Upper lobe of left lung (tissue), 4 donors: Measurements from ENCODE around the gene UBAC1.

ENCODE experiments used
- CTCF ChIP-seq, 6 experiments: fragments of 450-650 bp in 4 of 6; fragments of 200-600 bp in 2 of 6; sonication (generic) in 2 of 6; IDR thresholded peaks; one replicate each; pipeline ENCODE4 v1.5.1; 2016 to 2019; ENCODE audit warnings: antibody characterized with exemption in 6 of 6
- EP300 ChIP-seq, 4 donors: sonication (generic); formaldehyde crosslinking; IDR thresholded peaks; one replicate each; pipeline ENCODE4 v1.5.1; 2017; ENCODE audit warnings: antibody characterized with exemption in 4 of 4, control low read depth in 2 of 4
- POLR2AphosphoS5 ChIP-seq, 2 donors: sonication (generic); formaldehyde crosslinking; IDR thresholded peaks; one replicate each; pipeline ENCODE4 v1.5.1; 2017; ENCODE audit warnings: antibody characterized with exemption in 2 of 2

- TF ChIP-seq CTCF (IDR thresholded peaks at IDR 0.05) (no peak), POLR2AphosphoS5 (IDR thresholded peaks at IDR 0.05) (no peak), EP300 (IDR thresholded peaks at IDR 0.05) (no peak)
Observed at GRCh38 chr9:135893104-135893503, 68.1 kb downstream of the UBAC1 start.
